HG03039 (cell line): ENCODE data around the gene TMEM209.
"Not testable (repeated sequence)": the region's sequence is repeated elsewhere in the genome, so short reads cannot be mapped to it uniquely, and the experiment has no call there.

Source experiments
- ATAC-seq: cut with Tn5 transposase; IDR thresholded peaks from one replicate; pipeline ENCODE4 v1.9.1; 2021; ENCODE audit warnings: mild to moderate bottlenecking, moderate library complexity; ENCODE audit not compliant: unreplicated experiment

The TMEM209 gene

GRCh38 chr7:130131191-130131834 is 73.9 kb downstream of the TMEM209 start:
- ATAC-seq = no peak

DNA sequence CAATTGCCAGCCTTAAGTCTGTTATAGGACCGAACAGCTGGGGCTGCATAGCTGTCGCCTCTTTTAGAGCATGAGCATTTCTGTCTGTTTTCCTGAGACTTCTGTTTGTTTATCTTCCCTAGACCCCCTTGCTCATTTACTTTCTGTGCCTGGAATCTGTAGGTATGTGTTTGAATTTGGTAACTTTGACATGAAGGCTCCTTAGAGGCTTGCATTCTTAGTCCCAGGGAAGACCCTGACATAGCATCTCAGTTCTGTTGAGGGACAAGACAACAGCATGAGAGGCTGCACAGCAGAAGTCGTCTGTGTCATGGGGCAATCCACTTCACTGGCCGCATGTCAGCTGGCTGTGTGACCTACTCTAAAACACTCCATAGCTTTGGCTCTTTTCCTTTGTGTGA is 76.2 kb downstream of the TMEM209 start:
- no peak for ATAC-seq

DNA sequence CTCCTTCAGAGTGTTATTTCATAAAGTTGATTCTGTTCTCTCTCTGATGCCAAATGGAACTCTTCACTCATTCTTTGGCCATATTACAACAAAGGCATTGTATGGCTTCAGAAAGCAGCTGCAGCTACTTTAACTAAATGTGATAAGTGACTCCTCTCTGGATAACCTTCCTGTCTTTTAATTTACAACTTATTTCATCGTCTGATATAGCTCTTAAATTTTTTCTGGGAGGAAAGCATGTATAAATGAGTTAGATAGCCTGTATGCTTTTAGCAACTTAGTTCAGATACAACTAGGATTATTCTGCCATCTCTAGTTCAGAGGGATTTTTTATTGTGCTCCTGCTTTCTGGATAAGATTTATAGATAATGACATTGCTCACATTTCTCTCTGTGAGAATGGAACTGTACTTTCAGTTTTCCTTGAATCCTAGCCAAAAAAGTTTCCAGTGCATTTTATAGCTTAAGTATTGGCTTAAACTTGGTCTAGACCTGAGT is 77.3 kb downstream of the TMEM209 start:
- ATAC-seq = no peak

- no peak for ATAC-seq
Observed at GRCh38 chr7:130127404-130127803, 77.8 kb downstream of the TMEM209 start.

DNA sequence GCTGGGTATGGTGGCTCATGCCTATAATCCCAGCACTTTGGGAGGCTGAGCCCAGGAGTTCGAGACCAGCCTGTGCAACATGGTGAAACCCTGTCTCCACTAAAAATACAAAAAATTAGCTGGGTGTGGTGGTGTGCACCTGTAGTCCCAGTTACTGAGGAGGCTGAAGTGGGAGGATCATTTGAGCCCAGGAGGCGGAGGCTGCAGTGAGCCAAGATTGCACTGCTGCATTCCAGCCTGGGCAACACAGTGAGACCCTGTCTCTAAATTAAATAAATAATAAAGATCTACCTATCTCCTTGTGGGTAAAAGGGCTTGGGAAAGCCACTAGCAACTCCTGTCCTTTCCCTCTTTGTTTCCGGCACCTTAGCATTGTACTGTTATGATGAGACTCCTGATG is 78.4 kb downstream of the TMEM209 start:
- not testable (repeated sequence) for ATAC-seq

GRCh38 chr7:130124711-130125110 is 80.5 kb downstream of the TMEM209 start:
- no peak for ATAC-seq

DNA sequence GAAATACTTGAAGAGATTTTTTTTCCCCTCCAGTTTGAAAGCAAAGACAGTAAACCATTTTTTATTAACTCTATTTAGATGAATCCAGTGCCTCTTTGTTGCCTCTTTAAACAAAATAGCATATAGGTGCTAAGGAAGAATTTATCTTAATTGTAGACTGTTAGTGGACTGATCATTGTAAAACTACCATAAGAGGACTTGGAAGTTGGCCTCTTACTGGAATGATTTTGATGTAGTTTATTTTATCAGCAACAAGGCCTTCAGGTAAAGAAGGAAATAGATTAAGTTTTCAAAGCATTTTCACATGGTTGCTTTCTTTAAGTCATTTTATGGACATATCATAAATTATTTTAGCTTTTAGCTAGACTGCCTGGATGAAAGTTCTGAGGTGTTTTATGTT is 81.7 kb downstream of the TMEM209 start:
- no peak for ATAC-seq

GRCh38 chr7:130118801-130119200 is 86.4 kb downstream of the TMEM209 start:
- ATAC-seq = no peak

- no peak for ATAC-seq
Observed at GRCh38 chr7:130118294-130118693, 86.9 kb downstream of the TMEM209 start.

DNA sequence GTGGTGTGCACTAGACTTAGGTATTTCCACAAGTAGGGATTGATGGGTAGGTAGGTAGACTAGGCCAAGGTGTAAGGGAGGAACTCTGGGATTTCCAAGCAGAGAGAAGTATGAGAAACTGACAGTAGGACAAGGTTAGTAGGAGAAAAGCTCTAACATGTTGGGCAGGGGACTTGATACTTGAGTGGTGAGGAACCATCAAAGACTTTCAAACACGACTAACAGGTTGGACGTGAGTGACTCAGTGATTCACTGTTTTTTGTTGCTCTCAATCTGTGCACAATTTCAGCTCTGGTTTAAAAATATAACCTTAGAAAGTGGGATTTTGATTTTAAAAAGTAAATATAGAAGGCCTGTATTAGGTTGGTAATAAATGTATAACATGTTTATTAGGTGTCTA is 90.4 kb downstream of the TMEM209 start:
- ATAC-seq = no peak
